Caco-2 (cell line): Measurements from ENCODE around the gene FXR2. TPM values are rescaled to one million over a fixed set of nuclear protein-coding genes. Genes with fewer than 3 reads are reported as not detected.

Experiments used
- BruUV-seq: library from RNA; stranded (reverse); fragments of 400-500 nt; replicated peaks from 2 replicates; lab custom pipeline; 2021; lab: Mats Ljungman, UMichigan
- CTCF ChIA-PET: fragments of 300-600 bp; sonication (Branson Sonifier 250); formaldehyde crosslinking; loops from one replicate; lab custom pipeline; 2022; ENCODE audit warnings: antibody characterized with exemption; lab: Charles Lee
- POLR2A ChIA-PET: fragments of 300-600 bp; sonication (Branson Sonifier 250); formaldehyde crosslinking; loops from one replicate; lab custom pipeline; 2022; ENCODE audit warnings: antibody characterized with exemption; lab: Charles Lee
- DNase-seq, 2 experiments: peaks; one replicate each; pipeline versions ENCODE4 v3.0.0 to v3.0.0-alpha.2; 2020 to 2022
- H3K27me3 ChIP-seq: replicated peaks from 2 replicates; pipeline ENCODE4 v1.6.0; 2011; ENCODE audit warnings: low read length; ENCODE audit not compliant: control insufficient read depth, insufficient read depth
- H3K36me3 ChIP-seq: 2 replicates; pipeline ENCODE4 v1.5.1; 2011; ENCODE audit warnings: low read length; ENCODE audit not compliant: control insufficient read depth, insufficient read depth
- H3K4me1 ChIP-seq: fragments of 250-450 bp; sonication (Bioruptor Pico); 2 replicates; pipeline ENCODE4 v1.5.1; 2020; ENCODE audit warnings: mild to moderate bottlenecking
- H3K4me3 ChIP-seq: 2 replicates; pipeline ENCODE4 v1.5.1; 2011; ENCODE audit warnings: low read depth, mild to moderate bottlenecking, control low read depth, low read length
- H3K9me3 ChIP-seq: fragments of 250-450 bp; sonication (Bioruptor Pico); 2 replicates; pipeline ENCODE4 v1.5.1; 2020; ENCODE audit warnings: mild to moderate bottlenecking, moderate library complexity
- H3K27ac Mint-ChIP-seq: one replicate; pipeline ENCODE4 v1.8.0; 2022; ENCODE audit warnings: mixed read lengths; ENCODE audit not compliant: unreplicated experiment
- H3K27me3 Mint-ChIP-seq: one replicate; pipeline ENCODE4 v1.8.0; 2022; ENCODE audit warnings: mixed read lengths; ENCODE audit not compliant: insufficient read depth, unreplicated experiment
- H3K36me3 Mint-ChIP-seq: one replicate; pipeline ENCODE4 v1.8.0; 2022; ENCODE audit warnings: mild to moderate bottlenecking, mixed read lengths; ENCODE audit not compliant: insufficient read depth, unreplicated experiment
- H3K4me1 Mint-ChIP-seq: one replicate; pipeline ENCODE4 v1.8.0; 2022; ENCODE audit warnings: low read depth, mixed read lengths; ENCODE audit not compliant: unreplicated experiment
- H3K4me3 Mint-ChIP-seq: one replicate; pipeline ENCODE4 v1.8.0; 2022; ENCODE audit warnings: mild to moderate bottlenecking, moderate library complexity, mixed read lengths; ENCODE audit not compliant: unreplicated experiment
- H3K9me3 Mint-ChIP-seq: one replicate; pipeline ENCODE4 v1.8.0; 2022; ENCODE audit warnings: mixed read lengths; ENCODE audit not compliant: unreplicated experiment
- intact Hi-C: fragments of 100-400 bp; cut with micrococcal nuclease; formaldehyde crosslinking; loops from one replicate; pipeline ENCODE4 v1.10.0; 2022; ENCODE audit not compliant: unreplicated experiment
- total RNA-seq: library from RNA; stranded (reverse); gene quantifications from 2 replicates; pipeline ENCODE4 v1.2.3, GENCODE V29; 2022
- TF ChIP-seq, protein P1 (sequence below), 2 experiments: fragments of 200-600 bp in 1 of 2; IDR thresholded peaks; 1 replicate in 1 of 2; 2 replicates in 1 of 2; pipeline versions ENCODE4 v1.5.1 to v1.8.0; 2011 to 2022; ENCODE audit warnings: antibody characterized with exemption in 1 of 2, control low read depth in 1 of 2, inconsistent platforms in 1 of 2, low read depth in 1 of 2, low read length in 1 of 2, mild to moderate bottlenecking in 1 of 2, moderate library complexity in 1 of 2; ENCODE audit not compliant: insufficient read depth in 1 of 2, severe bottlenecking in 1 of 2, unreplicated experiment in 1 of 2

The FXR2 gene
- total RNA-seq, 1 experiment from 2014 or later = 25.3 TPM

DNA sequence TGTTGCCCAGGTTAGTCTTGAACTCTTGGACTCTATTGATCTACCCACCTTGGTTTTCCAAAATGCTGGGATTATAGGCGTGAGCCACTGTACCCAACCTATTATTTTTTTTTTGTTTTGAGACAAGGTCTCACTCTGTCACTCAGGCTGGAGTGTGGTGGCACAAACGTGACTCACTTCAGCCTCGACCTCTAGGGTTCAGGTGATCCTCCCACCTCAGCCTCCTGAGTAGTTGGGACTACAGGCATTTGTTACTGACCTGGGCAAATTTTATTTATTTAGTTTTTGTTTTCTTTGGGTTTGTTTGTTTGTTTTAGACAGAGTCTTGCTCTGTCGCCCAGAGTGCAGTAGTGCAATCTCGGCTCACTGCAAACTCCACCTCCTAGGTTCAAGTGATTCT, 9.0 kb upstream of the FXR2 start:
- Mint-ChIP-seq H3K4me3 (no peak overlapping the region), H3K4me1 (no peaks in the 10 kb centered on the region), H3K27ac (no peak overlapping the region), H3K9me3 (no peaks in the 10 kb centered on the region), H3K36me3 (no peaks in the 10 kb centered on the region), H3K27me3 (no peaks in the 10 kb centered on the region)
- Histone ChIP-seq H3K27me3 (no peaks in the 10 kb centered on the region), H3K4me3 (no peak overlapping the region), H3K36me3 (no peaks in the 10 kb centered on the region), H3K9me3 (no peaks in the 10 kb centered on the region), H3K4me1 (no peaks in the 10 kb centered on the region)
- POLR2A ChIA-PET = no interaction called here
- no TSS peak for BruUV-seq
- intact Hi-C loops = no loop called here
- TF ChIP-seq, protein P1, sequence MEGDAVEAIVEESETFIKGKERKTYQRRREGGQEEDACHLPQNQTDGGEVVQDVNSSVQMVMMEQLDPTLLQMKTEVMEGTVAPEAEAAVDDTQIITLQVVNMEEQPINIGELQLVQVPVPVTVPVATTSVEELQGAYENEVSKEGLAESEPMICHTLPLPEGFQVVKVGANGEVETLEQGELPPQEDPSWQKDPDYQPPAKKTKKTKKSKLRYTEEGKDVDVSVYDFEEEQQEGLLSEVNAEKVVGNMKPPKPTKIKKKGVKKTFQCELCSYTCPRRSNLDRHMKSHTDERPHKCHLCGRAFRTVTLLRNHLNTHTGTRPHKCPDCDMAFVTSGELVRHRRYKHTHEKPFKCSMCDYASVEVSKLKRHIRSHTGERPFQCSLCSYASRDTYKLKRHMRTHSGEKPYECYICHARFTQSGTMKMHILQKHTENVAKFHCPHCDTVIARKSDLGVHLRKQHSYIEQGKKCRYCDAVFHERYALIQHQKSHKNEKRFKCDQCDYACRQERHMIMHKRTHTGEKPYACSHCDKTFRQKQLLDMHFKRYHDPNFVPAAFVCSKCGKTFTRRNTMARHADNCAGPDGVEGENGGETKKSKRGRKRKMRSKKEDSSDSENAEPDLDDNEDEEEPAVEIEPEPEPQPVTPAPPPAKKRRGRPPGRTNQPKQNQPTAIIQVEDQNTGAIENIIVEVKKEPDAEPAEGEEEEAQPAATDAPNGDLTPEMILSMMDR (IDR thresholded peaks at IDR 0.05; ENCODE audit: insufficient read depth in 1 of 2, low read depth in 1 of 2, low read length in 1 of 2, severe bottlenecking in 1 of 2, unreplicated experiment in 1 of 2) = no peak
- CTCF ChIA-PET = no interaction called here
- no peak for DNase-seq

DNA sequence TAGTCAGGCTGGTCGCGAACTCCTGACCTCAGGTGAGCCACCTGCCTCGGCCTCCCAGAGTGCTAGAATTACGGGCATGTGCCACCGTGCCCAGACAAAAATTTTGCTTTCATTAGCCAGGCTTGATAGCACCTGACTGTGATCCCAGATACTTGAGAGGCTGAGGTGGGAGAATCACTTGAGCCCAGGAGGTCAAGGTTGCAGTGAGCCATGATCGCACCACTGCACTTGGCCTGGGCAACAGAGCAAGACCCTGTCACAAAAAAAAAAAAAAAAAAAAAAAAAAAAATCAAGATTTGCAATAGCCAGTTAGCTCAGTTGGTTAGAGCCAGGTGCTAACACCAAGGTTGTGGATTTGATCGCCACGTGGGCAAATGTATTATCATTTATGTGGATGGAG, 6.1 kb upstream of the FXR2 start:
- Histone ChIP-seq H3K27me3 (no peaks in the 10 kb centered on the region), H3K9me3 (no peaks in the 10 kb centered on the region), H3K4me1 (no peaks in the 10 kb centered on the region), H3K4me3 (no peak overlapping the region), H3K36me3 (no peaks in the 10 kb centered on the region)
- DNase-seq = no peak
- intact Hi-C loops = no loop called here
- Mint-ChIP-seq H3K36me3 (no peaks in the 10 kb centered on the region), H3K4me1 (no peaks in the 10 kb centered on the region), H3K4me3 (no peak overlapping the region), H3K27me3 (no peaks in the 10 kb centered on the region), H3K27ac (no peak overlapping the region), H3K9me3 (no peaks in the 10 kb centered on the region)
- ChIA-PET POLR2A (no interaction called here), CTCF (no interaction called here)
- BruUV-seq = no TSS peak
- TF ChIP-seq, protein P1 (IDR thresholded peaks at IDR 0.05; ENCODE audit: insufficient read depth in 1 of 2, low read depth in 1 of 2, low read length in 1 of 2, severe bottlenecking in 1 of 2, unreplicated experiment in 1 of 2) = no peak

DNA sequence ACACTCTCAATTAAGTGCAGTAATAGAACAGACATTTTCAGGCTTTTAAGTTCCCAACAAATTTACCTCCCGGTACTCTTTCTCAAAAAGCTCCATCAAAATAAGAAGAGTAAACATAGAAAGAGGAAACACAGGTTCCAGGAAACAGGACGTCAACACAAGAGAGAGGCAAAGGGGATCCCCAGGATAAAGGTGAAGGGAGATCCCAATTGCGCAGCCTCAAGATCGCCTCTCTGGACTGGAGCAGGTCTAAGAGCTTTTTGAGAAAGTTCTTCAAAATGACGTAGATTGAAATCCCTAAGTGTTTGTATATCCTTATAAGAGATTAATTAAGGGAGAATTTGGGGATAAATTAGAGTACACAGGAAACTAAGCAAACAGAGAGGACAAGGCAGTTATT, 3.9 kb upstream of the FXR2 start:
- Mint-ChIP-seq H3K9me3 (no peaks in the 10 kb centered on the region), H3K4me3 (no peak overlapping the region), H3K27me3 (no peaks in the 10 kb centered on the region), H3K4me1 (peaks cover 3% of the 10 kb centered on the region), H3K36me3 (peaks cover 10% of the 10 kb centered on the region), H3K27ac (no peak overlapping the region)
- POLR2A ChIA-PET = no interaction called here
- H3K27me3 ChIP-seq = no peaks in the 10 kb centered on the region
- H3K4me1 ChIP-seq = no peaks in the 10 kb centered on the region
- intact Hi-C loops = loop anchor here (5.0 kb wide), 1 partner anchor 219 kb away; no protein-coding TSS in a partner anchor
- H3K9me3 ChIP-seq = no peaks in the 10 kb centered on the region
- TF ChIP-seq, protein P1 (IDR thresholded peaks at IDR 0.05; ENCODE audit: insufficient read depth in 1 of 2, low read depth in 1 of 2, low read length in 1 of 2, severe bottlenecking in 1 of 2, unreplicated experiment in 1 of 2) = no peak
- BruUV-seq = no TSS peak
- no peak for DNase-seq
- H3K4me3 ChIP-seq = no peak overlapping the region
- CTCF ChIA-PET = no interaction called here
- no peaks in the 10 kb centered on the region for H3K36me3 ChIP-seq
